22Rv1 (cell line): ENCODE results near the gene CHMP4A.

Source experiments
- ZFX ChIP-seq: fragments of 450-650 bp; IDR thresholded peaks from 2 replicates; pipeline ENCODE4 v1.6.1; 2017; ENCODE audit warnings: antibody characterized with exemption, borderline replicate concordance
- TF ChIP-seq, protein P1 (sequence below): fragments of 450-650 bp; IDR thresholded peaks from 2 replicates; pipeline ENCODE4 v1.5.1; 2017; ENCODE audit warnings: mild to moderate bottlenecking

DNA sequence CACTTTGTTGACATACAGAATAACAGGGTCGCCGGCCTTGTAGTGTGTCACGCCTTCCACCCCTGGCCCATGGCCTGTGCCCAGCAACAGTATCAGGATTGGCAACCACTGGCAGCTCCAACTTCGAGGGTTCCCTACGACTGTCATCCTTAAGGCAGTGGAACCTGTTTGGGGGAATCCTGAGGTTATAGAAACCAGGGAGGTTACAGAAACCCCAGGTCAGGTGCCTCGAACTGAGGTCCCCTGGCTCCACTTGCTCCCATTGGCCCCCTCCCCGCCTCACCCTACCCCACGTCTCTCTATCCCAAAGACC is 18.5 kb downstream of the CHMP4A start:
- TF ChIP-seq, protein P1, sequence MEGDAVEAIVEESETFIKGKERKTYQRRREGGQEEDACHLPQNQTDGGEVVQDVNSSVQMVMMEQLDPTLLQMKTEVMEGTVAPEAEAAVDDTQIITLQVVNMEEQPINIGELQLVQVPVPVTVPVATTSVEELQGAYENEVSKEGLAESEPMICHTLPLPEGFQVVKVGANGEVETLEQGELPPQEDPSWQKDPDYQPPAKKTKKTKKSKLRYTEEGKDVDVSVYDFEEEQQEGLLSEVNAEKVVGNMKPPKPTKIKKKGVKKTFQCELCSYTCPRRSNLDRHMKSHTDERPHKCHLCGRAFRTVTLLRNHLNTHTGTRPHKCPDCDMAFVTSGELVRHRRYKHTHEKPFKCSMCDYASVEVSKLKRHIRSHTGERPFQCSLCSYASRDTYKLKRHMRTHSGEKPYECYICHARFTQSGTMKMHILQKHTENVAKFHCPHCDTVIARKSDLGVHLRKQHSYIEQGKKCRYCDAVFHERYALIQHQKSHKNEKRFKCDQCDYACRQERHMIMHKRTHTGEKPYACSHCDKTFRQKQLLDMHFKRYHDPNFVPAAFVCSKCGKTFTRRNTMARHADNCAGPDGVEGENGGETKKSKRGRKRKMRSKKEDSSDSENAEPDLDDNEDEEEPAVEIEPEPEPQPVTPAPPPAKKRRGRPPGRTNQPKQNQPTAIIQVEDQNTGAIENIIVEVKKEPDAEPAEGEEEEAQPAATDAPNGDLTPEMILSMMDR = no peak
- TF ChIP-seq ZFX = no peak
